HUDEP-2 (cell line): ENCODE results near the gene NTN4.
"Not testable (repeated sequence)": the region's sequence is repeated elsewhere in the genome, so short reads cannot be mapped to it uniquely, and the experiment has no call there.

ENCODE experiments used
- DNase-seq, 76 experiments: peaks; one replicate each; lab custom pipeline; 2025; ENCODE audit not compliant: unreplicated experiment in 76 of 76; lab: John Stamatoyannopoulos, UW

The NTN4 gene

DNA sequence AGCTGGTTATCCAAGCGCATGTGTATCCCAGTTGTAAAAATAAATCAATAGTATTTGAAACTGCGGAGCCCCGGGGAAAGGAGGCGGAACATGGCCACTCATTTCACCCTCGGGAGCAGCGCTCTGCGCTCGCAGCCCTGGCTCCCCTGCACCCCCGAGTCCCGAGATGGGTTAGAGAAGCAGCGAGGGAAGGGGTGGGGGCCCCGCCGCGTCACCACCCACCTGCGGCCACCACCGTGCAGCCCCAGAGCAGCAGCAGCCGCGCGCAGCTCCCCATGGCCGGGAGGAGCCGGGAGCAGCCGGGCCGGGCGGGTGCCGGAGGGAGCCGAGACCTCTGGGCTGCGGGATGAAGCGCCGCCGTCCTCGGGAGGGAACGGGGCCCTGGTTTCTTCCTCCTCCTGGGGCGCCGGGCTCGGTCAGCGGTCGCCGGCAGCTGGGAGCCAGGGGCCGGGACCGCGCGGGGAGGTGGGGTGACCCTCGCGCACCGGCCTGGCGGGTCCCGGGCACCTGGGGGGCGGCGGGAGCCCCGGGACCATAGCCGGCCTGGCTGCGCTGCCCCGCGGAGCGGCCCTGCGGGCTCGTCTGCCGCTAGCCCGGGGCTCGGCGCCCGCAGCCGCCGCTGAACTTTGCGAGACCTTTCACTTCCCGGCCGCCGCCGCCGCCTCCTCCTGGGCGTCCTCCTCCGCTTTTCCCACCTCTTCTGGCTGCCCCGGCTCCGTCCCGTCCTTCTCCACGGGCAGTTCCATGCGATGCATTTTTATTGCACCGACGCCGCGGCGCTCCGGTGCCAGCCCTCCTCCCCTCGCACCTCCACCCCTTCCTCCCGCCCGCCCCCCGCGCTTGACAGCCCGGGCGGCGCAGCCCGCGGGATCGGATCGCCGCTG lies at the start of gene NTN4:
Gene NTN4 (minus strand): TSS at position 732 of the 884 bp plus-strand sequence. CDS start 455 bp downstream, at position 277.
- no peak for DNase-seq

DNA sequence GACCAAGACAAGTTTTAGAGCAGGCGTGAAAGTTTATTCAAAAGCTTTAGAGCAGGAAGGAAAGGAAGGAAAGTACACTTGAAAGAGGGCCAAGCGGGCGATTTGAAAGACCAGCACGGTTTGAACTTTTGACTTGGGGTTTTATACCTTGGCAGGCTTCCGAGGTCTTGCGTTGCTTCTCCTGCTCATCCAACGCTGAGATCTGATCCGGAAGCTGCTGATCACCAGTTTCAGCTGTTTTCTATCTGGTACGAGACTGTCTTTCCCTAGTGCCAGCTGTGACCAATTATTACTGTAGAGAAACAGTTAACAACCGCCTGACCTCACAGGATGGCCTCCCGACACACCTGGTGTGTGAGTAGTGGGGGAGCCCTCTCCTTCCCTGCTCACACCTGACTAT lies 47.6 kb upstream of the NTN4 start:
- no peak for DNase-seq

DNA sequence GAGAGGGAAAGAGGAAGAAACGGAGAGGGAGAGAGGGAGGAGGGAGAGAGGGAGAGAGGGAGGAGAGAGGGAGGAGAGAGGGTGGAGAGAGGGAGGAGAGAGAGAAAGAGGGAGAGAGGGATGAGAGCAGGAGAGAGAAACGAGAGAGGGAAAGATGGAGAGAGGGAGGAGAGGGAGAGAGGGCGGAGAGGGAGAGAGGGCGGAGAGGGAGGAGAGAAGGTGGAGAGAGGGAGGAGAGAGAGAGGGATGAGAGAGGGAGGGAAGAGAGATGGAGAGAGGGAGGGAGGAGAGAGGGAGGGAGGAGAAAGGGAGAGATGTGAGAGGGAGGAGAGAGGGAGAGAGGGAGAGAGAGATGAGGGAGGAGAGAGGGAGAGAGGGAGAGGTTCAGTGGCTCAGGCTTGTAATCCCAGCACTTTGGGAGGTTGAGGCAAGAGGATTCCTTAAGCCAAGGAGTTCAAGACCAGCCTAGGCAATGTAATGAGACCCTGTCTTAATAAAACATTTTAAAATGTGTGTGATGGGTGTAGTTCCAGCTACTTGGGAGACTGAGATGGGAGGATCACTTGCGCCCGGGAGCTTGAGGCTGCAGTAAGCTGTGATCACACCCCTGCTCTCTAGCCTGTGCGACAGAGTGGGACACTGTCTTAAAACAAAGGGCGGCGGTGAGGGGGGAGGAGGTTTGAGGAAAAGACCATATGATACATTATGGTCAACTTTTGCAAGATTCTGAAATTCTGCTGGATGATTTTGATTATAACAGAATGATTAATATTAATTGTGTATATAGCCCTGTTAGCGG lies 46.9 kb upstream of the NTN4 start:
- DNase-seq = no peak

DNA sequence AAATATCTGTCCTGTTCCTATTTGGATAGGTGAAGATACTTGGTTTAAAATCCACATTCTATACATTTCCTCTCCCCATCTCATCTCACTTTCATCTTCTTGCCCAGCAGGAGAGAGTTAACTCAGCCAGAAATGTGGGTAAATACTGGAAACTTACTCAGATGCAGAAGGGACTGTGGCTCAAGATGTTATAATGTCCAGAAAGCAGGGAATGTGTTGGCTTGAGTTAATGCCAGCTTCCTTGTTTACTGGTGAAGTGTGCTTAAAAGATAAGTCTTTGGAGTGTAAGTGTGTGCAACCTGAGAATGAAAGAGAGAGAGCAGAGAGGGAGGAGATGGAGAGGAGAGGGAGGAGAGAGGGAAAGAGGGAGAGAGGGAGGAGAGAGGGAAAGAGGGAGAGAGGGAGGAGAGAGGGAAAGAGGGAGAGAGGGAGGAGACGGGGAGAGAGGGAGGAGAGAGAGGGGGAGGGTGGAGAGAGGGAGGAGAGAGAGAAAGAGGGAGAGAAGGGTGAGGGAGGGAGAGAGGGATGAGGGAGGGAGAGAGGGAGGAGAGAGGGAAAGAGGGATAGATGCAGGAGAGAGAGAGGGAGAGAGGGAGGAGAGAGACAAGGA lies 46.2 kb upstream of the NTN4 start:
- no peak for DNase-seq

DNA sequence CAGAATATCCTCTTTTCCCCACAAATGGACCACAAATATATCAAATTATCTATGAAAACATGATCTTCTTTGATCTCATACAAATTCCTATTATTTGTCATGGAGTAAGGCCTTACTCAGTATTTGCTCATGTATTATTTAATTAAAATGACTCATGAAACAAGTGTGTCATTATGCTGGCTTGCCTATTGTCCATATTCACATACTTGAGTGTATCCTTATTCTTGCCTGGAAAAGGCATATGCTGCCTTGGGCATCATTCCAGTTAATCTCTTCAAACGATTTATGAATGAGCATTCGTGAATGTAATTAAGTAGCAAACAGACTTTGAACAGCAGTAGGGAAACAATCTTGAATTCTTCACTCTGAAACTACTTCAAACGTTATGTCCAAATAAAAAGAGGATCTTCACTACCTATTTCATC lies 45.6 kb upstream of the NTN4 start:
- DNase-seq = no peak

DNA sequence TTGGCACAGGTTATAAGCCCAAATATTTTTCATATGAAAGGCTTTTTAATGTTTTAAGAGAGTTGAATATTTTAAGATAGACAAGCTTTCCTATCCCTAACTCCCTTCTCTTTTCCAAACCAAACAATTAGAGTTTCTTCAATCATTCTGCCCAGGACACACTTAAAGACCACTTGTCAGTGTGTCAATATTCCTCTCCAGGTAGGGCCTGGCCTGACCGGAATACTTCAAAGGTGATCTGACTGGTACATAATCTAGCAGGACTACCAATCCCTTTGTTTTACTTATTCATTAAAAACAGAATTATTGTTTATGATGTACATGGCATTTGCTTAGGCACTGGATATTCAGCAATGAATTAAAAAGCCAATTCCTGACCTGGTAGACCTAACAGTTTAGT lies 44.0 kb upstream of the NTN4 start:
- DNase-seq = no peak

DNA sequence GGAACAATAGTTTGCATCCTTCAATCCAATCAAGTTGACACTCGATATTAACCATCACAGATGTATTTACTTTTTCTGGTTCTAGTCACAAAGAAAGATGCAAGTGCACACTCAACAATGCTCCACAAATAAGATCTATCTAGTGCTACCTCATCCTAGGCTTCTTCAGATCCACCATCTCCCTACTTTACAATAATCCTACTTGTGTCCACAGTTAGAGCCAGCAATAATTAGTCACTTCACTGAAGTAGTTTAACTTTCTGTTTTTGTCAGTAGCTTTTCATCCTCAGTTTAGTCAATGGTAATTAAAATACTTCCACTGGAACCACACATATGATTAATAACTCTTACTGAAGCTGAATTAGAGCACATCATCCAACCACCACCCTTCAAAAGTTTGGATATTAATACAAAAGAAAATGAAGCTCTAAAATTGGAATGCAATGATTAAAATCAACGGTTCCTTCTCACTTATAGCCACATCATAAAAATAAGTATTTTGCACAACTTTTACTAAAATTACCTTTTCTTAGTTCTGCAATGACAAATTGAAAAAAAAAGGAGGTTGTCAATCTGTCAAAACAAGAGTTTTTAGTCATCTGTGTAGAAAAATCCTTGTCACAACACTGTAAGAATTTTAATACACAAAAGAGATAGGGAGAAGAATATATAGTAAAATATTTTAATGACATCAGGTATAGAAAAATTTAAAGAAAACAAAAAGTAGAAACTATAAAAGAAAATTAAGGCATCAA lies 39.9 kb upstream of the NTN4 start:
- no peak for DNase-seq

DNA sequence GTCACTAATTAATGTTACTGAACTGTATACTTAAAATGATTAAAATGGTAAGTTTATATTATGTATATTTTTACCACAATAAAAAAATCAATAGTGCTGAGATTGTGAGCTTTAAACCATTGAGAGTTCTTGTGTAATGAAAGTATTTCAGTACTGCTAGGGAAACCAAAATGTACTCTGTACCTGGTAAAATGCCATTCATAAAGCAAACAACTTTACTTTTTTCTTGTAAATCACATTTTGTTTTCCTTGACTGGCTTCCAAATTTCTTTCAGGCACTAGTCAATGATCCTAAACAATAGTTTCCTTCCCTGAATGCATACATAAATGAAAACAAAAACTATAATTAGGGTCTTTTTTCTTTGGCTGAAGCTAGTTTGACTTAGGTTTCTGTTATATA lies 38.8 kb upstream of the NTN4 start:
- no peak for DNase-seq

DNA sequence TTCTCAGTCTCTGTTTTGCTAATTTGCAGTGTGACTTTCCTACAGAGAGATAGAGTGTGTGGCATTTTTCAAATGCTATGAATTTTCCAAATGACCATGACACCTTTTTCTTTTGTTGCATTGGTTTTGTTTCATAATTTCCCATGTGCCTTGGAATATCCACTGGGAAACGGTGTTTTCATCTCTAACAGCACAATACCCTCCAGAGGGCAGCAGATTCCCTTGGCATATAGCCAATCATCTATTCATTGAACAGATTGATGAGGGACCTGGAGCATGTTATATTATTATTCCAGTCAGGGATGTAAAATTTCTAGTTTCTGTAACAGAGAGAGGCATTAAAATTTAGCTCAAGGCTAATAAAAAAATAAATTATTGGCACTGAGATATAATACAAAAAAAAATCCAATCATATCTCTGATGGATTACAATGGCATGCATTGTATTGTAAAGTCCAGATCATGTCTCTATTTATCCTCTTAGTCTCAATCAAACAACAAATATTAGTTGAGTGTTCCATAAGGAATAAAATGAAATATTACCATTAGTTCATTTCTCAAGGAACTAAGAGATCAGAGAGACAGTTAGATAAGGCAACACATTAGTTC lies 29.6 kb upstream of the NTN4 start:
- peak in 22 of 76 experiments; percentile 2 to 57 (median 15) for DNase-seq

DNA sequence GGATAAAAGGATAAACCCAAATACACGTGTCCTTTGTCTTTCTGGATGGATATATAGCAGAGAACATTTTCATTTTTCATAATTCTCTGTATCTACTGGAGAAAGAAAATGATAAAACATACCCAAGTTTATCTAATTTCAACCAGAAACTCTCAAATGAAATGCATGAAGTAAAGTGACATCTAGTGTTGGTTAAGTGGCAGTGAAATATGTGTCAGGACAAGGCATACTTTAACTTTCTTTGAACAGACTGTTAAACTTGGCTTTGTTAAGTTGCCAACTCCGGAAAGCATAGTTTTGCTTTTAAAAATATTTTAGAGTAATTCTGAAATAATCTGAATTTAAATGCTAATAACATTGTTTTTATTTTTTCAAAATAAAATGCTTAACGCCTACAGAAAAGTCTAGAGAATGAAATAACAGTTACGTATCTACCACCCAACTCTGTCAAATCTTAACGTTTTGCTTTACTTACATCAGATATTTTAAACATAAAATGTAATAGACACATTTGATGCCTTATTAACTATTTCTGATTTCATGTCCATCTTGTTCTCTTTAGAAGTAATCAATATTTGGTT lies 25.2 kb upstream of the NTN4 start:
- peak in 2 of 76 experiments; percentile 11 to 18 for DNase-seq

DNA sequence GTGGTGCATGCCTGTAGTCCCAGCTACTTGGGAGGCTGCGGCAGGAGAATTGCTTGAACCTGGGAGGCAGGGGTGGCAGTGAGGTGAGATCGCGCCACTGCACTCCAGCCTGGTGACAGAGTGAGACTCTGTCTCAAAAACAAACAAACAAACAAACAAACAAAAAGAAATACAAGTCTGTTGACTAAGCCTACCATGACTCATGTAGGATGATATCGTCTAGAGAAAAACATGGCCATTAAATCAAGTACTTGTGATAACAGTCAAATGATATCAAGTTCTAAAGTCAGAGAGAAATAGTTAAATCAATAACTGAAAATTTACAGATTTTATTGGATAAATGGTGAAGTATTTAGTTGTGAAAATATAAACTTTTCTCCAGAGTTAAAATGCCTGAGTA lies 21.6 kb upstream of the NTN4 start:
- not testable (repeated sequence) for DNase-seq

DNA sequence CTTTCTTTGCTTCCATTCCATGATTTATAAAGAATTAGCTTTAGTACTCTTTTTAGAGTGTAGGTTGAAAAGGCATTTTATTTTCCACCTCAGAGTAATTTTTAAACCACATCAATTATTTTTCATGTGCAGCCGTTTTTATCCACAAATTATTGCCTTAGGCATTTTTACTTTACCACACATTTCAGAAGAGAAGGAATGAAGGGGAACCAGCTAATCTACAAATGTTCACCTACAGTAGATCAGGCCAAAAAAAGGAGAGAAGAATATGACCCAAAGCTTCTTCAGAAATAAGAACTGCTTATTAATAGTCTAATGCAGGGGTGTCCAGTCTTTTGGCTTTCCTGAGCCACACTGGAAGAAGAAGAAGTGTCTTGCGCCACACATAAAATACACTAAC lies 19.8 kb upstream of the NTN4 start:
- no peak for DNase-seq

DNA sequence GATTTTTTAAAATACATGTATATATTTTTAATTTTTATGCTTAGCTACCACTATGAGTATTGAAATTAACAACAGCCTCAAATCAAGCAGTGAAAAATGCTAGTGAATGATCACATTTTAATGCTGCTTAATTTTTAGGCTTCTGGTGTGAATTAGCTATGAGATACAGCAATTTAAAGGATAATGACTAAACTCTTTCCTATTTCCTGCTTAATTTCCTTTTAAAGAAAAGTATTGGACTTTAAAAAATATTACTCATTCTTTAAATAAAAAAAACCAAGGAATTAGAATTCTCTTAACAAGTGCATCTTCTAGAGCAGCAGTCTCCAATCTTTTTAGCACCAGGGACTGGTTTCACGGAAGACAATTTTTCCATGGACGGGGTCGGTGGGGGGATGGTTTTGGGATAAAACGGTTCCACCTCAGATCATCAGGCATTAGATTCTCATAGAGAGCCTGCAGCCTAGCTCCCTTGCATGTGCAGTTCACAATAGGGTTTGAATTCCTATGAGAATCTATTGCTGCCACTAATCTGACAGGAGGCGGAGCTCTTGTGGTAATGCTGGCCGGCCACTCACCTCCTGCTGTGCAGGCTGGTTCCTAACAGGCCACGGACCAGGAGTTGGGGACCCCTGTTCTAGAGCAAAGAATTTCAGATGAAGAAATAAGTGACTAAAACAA lies 18.6 kb upstream of the NTN4 start:
- DNase-seq = no peak

DNA sequence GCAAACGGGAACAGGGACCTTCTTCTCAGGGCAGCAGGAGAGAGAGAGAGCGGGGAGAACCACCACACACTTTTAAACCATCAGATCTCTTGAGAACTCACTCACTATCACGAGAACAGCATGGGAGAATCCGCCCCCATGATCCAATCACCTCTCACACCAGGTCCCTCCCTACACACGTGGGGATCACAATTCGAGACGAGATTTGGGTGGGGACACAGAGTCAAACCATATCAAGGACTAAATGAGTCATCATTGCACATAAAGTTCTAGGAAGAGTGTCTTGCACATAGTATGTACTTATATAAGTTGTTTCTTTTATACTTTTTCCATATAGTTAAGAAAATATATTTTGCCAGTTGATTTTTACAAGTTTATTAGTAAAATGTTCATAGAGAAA lies 17.6 kb upstream of the NTN4 start:
- peak in 3 of 76 experiments; percentile 2 to 13 (median 6) for DNase-seq

DNA sequence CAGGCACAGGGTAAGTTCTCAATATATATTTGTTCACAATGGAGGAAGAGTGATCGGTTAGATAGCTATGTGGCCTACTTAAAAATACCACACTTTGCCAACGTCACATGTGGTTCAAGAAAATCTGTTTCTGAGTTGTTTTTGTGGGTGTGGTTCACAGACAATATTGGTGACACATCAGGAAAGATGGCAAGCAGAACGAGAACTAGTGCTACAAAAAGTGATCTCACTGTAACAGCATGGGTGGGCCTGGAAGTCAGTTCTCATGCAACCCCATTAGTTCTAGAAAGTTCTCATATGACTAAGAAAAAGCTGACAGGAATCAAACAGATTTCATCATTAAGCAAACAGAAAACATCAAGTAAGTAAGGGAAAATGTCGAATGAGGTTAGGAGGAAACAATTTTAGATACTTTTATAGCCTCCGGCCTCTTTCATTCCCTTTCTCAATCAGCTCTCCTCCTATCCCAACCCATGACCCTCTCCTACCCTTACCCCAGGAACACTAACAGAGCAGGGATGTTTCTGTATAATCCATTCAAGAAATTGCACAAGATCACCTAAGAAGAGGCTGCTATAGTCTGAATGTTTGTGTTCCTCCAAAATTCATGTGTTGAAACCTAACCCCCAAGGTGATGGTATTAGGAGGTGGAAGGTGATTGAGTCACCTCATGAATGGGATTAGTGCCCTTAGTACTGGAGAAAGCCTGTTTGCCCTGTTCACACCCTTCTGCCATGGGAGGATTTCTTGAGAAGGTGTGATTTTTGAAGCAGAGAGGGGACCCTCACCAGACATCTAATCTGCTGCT lies 15.5 kb upstream of the NTN4 start:
- DNase-seq = no peak

DNA sequence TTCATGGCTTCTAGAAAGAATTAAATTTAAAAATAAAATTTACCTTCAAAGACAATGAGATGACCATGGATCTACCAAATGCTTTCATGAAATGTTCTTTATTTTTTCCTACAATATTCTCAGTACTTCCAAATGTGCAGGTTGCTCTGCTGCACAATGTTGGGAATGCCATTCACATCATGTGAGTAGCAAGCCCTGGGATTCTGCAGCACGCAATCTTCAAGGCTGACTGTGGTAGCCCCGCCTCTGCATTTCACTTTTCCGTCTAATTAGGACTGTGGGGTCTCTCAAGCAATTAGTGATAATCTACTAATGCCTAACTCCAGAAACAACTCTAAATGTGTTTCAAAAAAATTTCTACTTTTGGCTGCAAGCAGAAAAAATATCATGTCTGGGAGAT lies 13.7 kb upstream of the NTN4 start:
- DNase-seq = no peak

DNA sequence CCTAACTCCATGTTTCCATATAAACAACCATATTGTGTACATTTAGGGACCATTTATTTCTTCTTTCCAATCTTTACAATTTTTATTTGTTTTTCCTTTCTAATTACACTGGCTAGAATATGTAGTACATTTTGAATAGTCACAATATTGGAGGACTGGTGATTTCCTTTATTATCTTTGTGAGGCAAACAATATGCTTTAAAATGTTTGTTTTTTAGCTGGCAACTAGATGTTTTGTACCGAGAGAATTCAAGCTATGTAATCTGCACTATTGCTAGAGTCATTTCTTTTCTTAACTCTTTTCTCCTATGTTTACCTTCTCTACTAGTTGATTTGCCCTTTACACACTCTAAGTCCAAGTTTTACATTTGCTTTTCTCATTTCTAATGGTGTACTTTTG lies 13.3 kb upstream of the NTN4 start:
- no peak for DNase-seq

DNA sequence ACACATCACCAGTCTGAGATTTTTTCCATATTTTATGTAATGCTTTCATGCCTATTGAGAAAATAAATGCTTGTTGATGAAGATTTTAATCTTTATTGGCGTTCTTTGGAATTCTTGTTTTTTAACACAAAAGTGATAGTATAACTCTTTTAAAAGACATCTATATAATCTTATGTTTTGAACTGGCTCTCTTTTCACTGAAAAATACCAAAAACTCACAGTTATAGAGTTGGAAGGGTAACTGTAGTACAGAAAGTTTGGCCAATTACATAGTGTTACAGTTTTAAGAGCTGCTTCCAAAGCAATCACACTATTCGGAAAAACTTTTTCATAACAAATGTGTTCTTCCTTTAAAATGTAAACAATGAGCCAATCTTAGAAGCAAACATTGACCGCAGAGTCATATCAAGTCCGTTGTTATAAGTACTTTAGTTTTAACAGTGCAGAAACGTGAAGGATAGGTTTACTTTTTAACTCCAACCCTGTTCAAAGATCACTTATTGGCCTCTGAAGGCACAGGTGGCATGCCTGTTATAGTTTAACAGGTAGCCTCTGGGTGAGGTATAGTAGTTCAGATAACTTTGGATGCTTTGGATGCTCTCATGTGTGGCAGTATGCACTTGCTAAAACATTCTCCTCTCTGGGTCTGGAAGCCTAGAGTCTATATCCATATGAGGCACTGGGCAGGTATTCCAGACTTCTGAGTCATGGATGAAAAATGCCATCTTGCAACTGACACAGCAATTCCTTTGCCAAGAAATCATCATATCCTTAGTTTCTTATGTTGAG lies 12.1 kb upstream of the NTN4 start:
- DNase-seq = no peak
